Esophagus muscularis mucosa (tissue), 4 donors: ENCODE data around the gene GPATCH2.

ENCODE experiments used
- EP300 ChIP-seq: sonication (generic); formaldehyde crosslinking; IDR thresholded peaks from one replicate; pipeline ENCODE4 v1.6.1; 2017; ENCODE audit warnings: antibody characterized with exemption
- POLR2A ChIP-seq: fragments of 450-650 bp; IDR thresholded peaks from one replicate; pipeline ENCODE4 v1.6.1; 2017; ENCODE audit warnings: antibody characterized with exemption, moderate library complexity, mild to moderate bottlenecking, low read depth
- POLR2AphosphoS5 ChIP-seq, 2 donors: sonication (generic); formaldehyde crosslinking; IDR thresholded peaks; one replicate each; pipeline ENCODE4 v1.6.1; 2017; ENCODE audit warnings: antibody characterized with exemption in 2 of 2
- TF ChIP-seq, protein P1 (sequence below), 3 experiments: fragments of 200-600 bp in 2 of 3; fragments of 450-650 bp in 1 of 3; sonication (generic) in 2 of 3; IDR thresholded peaks; one replicate each; pipeline ENCODE4 v1.5.1; 2017 to 2019; ENCODE audit warnings: antibody characterized with exemption in 3 of 3, mild to moderate bottlenecking in 2 of 3, moderate library complexity in 1 of 3

DNA sequence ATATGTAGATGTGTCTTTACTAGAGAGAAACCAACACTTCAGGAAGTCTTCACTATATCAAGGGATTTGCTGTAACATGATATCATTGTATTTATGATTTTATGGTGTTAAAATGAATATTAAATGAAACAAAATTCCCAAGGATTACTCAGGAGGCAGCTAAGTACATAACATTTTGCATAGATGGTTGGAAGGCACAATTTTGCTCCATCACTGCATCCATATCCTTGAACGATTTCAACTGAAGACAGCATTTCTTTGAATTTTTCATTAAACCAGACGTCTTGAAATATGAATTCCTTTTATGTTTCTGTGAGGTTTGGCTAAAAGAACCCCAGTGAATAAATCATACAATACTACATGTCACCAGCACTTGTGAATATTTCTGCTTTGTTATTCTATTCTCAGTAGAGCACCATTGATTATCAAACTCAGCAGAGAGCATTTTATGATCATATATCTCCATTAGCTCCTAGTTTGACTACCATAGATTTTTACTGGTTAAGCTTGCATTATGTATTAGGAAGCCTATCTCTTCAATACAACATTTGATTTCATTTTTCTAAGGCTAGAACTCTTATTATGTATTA lies 37.6 kb upstream of the GPATCH2 start:
- TF ChIP-seq, protein P1, sequence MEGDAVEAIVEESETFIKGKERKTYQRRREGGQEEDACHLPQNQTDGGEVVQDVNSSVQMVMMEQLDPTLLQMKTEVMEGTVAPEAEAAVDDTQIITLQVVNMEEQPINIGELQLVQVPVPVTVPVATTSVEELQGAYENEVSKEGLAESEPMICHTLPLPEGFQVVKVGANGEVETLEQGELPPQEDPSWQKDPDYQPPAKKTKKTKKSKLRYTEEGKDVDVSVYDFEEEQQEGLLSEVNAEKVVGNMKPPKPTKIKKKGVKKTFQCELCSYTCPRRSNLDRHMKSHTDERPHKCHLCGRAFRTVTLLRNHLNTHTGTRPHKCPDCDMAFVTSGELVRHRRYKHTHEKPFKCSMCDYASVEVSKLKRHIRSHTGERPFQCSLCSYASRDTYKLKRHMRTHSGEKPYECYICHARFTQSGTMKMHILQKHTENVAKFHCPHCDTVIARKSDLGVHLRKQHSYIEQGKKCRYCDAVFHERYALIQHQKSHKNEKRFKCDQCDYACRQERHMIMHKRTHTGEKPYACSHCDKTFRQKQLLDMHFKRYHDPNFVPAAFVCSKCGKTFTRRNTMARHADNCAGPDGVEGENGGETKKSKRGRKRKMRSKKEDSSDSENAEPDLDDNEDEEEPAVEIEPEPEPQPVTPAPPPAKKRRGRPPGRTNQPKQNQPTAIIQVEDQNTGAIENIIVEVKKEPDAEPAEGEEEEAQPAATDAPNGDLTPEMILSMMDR (IDR thresholded peaks at IDR 0.05) = no peak
- TF ChIP-seq POLR2A (no peak), POLR2AphosphoS5 (IDR thresholded peaks at IDR 0.05) (no peak), EP300 (no peak)
